Adrenal gland (tissue), 12 donors: ENCODE results near the gene ORC5. TPM values are rescaled to one million over a fixed set of nuclear protein-coding genes. Genes with fewer than 3 reads are reported as not detected.

Experiments used
- DNase-seq, 7 donors: peaks; one replicate each; pipeline ENCODE4 v3.0.0-alpha.2; 2019 to 2020
- H3K27ac ChIP-seq, 5 donors: fragments of 200-600 bp; sonication (generic) in 4 of 5; 1 replicate in 3 of 5; 2 replicates in 2 of 5; pipeline versions ENCODE4 v1.5.1 to v1.8.0; 2016 to 2020; ENCODE audit warnings: mild to moderate bottlenecking in 1 of 5
- H3K27me3 ChIP-seq: fragments of 200-600 bp; 2 replicates; pipeline ENCODE4 v1.8.0; 2021
- H3K36me3 ChIP-seq, 2 donors: fragments of 200-600 bp; replicated peaks in 1 of 2; 1 replicate in 1 of 2; 2 replicates in 1 of 2; pipeline versions ENCODE4 v1.5.1 to v1.8.0; 2018 to 2022
- H3K4me1 ChIP-seq, 2 donors: fragments of 200-600 bp; replicated peaks in 1 of 2; 1 replicate in 1 of 2; 2 replicates in 1 of 2; pipeline versions ENCODE4 v1.5.1 to v1.8.0; 2018 to 2021
- H3K4me3 ChIP-seq, 4 donors: fragments of 200-600 bp; sonication (generic) in 3 of 4; one replicate each; pipeline ENCODE4 v1.5.1; 2016 to 2018
- H3K9me3 ChIP-seq, 3 donors: fragments of 200-600 bp; sonication (generic) in 1 of 3; replicated peaks in 1 of 3; 1 replicate in 2 of 3; 2 replicates in 1 of 3; pipeline versions ENCODE4 v1.5.1 to v1.8.0; 2016 to 2021
- POLR2A ChIP-seq, 2 donors: fragments of 450-650 bp; IDR thresholded peaks; one replicate each; pipeline ENCODE4 v1.6.1; 2017; ENCODE audit warnings: antibody characterized with exemption in 2 of 2, mild to moderate bottlenecking in 2 of 2, moderate library complexity in 1 of 2
- WGBS, 4 donors: extraction: QIAGEN DNeasy Blood & Tissue Kit in 2 of 4; methylation state at CpG; one replicate each; pipeline versions ENCODE4 v1.1.5 to v1.1.7; 2013 to 2017; 5-methylcytosine and 5-hydroxymethylcytosine counted together
- intact Hi-C, 2 donors: fragments of 100-400 bp; cut with DNase I; formaldehyde crosslinking; loops; one replicate each; pipeline versions ENCODE4 v1.14.1 to v1.15.0; 2022 to 2023
- polyA plus RNA-seq, 3 donors: library from polyadenylated mRNA; stranded (reverse); fragments of 200-250 nt in 2 of 3; fragments of 350-450 nt in 1 of 3; fragmentation: Illumina TruSeq in 1 of 3; extraction: RNeasy Lipid Tissue Mini Kit (QIAGEN cat#74804) in 1 of 3; gene quantifications; one replicate each; pipeline ENCODE4 v1.2.3, GENCODE V29; 2013 to 2014
- total RNA-seq, 9 donors: library from RNA; depleted of rRNA in 4 of 9; stranded (reverse); fragments of >200 nt in 4 of 9; fragments of 120-200 nt in 1 of 9; fragmentation: NEBNext Ultra II Directional in 1 of 9; extraction: Animal tissue kit (Norgen Biotek cat#: 25700) in 1 of 9; gene quantifications; one replicate each; pipeline versions ENCODE4 v1.1.0 to v1.2.4, GENCODE V29; 2013 to 2023
- TF ChIP-seq, protein P1 (sequence below), 6 experiments: fragments of 450-650 bp in 4 of 6; fragments of 200-600 bp in 2 of 6; sonication (generic) in 1 of 6; IDR thresholded peaks; 1 replicate in 5 of 6; 2 replicates in 1 of 6; pipeline versions ENCODE4 v1.5.1 to v1.8.0; 2016 to 2021; ENCODE audit warnings: antibody characterized with exemption in 6 of 6, mild to moderate bottlenecking in 2 of 6, moderate library complexity in 1 of 6
- donor health status: healthy with polysubstance abuse.
- donor health status: Bipolar disorder and iron deficiency.
- donor health status: DM: yes; HTN: yes; CAD: no.
- donor health status: DM: no; HTN: no; CAD: no.
- donor health status: DM: no; HTN: no; CAD: no.
- donor health status: DM: yes; HTN: yes; CAD: no.

ORC5 gene
- total and polyA plus RNA-seq, 12 donors = 4.5 to 97.7 (median 18.6) TPM

DNA sequence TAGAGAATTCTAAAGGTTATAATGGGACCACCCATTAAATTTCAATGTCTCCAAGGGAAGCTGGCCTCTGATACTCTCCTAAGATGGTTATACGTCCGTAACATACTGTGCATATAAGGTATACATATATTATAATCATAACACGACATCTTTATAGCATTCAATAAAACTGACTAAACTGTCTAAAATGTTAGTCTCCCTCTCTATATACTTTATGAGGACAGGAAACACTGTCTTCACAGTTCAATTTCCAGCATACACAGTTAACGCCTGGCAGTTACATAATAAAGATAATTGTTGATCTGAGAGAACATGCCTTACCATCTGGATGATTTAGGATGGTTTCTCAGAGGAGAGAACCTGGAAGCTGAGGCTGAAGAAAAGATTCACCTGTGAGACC, 1.2 kb upstream of the ORC5 start:
- TF ChIP-seq POLR2A (IDR thresholded peaks at IDR 0.05) = no peak
- TF ChIP-seq, protein P1, sequence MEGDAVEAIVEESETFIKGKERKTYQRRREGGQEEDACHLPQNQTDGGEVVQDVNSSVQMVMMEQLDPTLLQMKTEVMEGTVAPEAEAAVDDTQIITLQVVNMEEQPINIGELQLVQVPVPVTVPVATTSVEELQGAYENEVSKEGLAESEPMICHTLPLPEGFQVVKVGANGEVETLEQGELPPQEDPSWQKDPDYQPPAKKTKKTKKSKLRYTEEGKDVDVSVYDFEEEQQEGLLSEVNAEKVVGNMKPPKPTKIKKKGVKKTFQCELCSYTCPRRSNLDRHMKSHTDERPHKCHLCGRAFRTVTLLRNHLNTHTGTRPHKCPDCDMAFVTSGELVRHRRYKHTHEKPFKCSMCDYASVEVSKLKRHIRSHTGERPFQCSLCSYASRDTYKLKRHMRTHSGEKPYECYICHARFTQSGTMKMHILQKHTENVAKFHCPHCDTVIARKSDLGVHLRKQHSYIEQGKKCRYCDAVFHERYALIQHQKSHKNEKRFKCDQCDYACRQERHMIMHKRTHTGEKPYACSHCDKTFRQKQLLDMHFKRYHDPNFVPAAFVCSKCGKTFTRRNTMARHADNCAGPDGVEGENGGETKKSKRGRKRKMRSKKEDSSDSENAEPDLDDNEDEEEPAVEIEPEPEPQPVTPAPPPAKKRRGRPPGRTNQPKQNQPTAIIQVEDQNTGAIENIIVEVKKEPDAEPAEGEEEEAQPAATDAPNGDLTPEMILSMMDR (IDR thresholded peaks at IDR 0.05) = no peak
- 71 to 98% (median 78%) methylated on average over 4 of the region's 4 CpGs for WGBS, 4 donors
- no peaks in the 10 kb centered on the region for H3K27me3 ChIP-seq
- DNase-seq = no peak
- intact Hi-C loops = no loop called here
- H3K36me3 ChIP-seq = no peaks in the 10 kb centered on the region
- H3K4me1 ChIP-seq = peaks cover 11 to 35% of the 10 kb centered on the region in 2 donors
- no peak overlapping the region for H3K4me3 ChIP-seq
- no peaks in the 10 kb centered on the region for H3K9me3 ChIP-seq
- H3K27ac ChIP-seq = no peak overlapping the region

DNA sequence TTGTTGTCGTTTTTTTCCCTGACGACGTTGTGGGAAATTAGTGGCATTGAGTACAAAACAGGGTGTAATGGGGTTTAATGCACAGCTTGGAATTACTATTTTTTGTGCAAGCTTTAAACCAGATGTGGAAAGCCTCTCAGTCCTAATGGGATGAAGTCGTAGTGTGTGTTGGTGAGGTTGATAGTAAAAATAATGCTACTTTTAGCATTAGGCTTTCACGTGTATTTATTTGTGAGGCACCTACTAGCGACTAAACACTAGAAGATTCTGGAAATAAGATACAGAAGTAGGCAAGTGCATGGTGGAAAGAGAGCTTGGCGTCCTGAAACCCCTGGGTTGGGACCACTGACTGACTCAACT, 588 bp upstream of the ORC5 start:
- DNase-seq = no peak
- Histone ChIP-seq H3K36me3 (no peaks in the 10 kb centered on the region), H3K9me3 (no peaks in the 10 kb centered on the region), H3K4me3 (peak overlapping the region; percentile 47 to 99 (median 84)), H3K27me3 (no peaks in the 10 kb centered on the region), H3K4me1 (peaks cover 11 to 35% of the 10 kb centered on the region in 2 donors), H3K27ac (peak overlapping the region in 4 of 5 donors; percentile 17 to 87 (median 56))
- WGBS, 4 donors = 28 to 44% (median 40%) methylated on average over 7 of the region's 7 CpGs
- intact Hi-C loops = no loop called here
- TF ChIP-seq POLR2A (IDR thresholded peaks at IDR 0.05) = no peak
- TF ChIP-seq, protein P1 (IDR thresholded peaks at IDR 0.05) = no peak

DNA sequence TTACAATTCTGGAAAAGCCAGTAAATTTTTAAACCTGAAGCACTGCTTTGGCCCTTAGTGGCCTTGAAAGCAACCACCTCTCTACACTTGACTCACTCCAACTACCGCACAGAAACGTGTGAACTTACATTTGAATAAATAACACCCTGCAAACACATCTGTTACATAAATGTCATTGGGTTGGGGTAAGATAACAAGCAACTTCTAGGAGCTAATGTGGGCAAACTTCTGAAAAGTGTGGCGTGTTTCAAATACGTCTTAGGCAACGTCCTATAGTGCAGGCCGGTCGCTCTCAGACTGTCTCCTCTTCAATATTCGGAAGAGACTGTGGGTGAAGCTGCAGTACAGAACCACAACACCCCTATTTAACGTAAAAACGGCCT, 474 bp downstream of the ORC5 start:
- intact Hi-C loops = no loop called here
- Histone ChIP-seq H3K4me1 (peaks cover 11 to 35% of the 10 kb centered on the region in 2 donors), H3K27me3 (no peaks in the 10 kb centered on the region), H3K36me3 (peaks cover 0 to 6% of the 10 kb centered on the region in 2 donors), H3K4me3 (peak overlapping the region; percentile 47 to 99 (median 84)), H3K27ac (peak overlapping the region in 4 of 5 donors; percentile 17 to 87 (median 56)), H3K9me3 (no peaks in the 10 kb centered on the region)
- peak in 2 of 7 donors; percentile 7 to 13 for DNase-seq
- 0 to 1% (median 0%) methylated on average over 10 of the region's 10 CpGs for WGBS, 4 donors
- TF ChIP-seq, protein P1 (IDR thresholded peaks at IDR 0.05) = no peak
- no peak for TF ChIP-seq POLR2A (IDR thresholded peaks at IDR 0.05)

DNA sequence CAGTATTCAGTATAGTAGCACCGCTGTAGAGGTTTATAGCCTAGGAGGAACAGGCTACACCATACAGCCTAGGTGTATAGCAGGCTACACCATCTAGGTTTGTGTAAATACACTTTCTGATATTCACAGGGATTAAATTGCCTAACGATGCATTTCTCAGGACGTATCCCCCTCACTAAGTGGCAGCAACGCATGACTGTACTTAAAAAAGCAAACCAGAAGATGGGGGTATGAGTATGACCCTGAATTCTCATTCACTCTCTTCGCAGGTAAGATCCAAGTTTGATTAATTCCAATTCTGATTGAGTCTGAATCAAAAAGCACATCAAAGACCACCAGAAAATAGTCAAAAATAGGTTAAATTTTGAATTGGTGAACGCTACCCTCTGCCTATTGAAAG, 972 bp downstream of the ORC5 start:
- TF ChIP-seq, protein P1 (IDR thresholded peaks at IDR 0.05) = no peak
- TF ChIP-seq POLR2A (IDR thresholded peaks at IDR 0.05) = no peak
- peaks cover 11 to 35% of the 10 kb centered on the region in 2 donors for H3K4me1 ChIP-seq
- intact Hi-C loops = no loop called here
- no peaks in the 10 kb centered on the region for H3K27me3 ChIP-seq
- H3K9me3 ChIP-seq = no peaks in the 10 kb centered on the region
- no peak overlapping the region for H3K27ac ChIP-seq
- H3K36me3 ChIP-seq = peaks cover 0 to 9% of the 10 kb centered on the region in 2 donors
- H3K4me3 ChIP-seq = peak overlapping the region; percentile 47 to 99 (median 84)
- WGBS, 4 donors = 22 to 37% (median 33%) methylated on average over 6 of the region's 6 CpGs
- DNase-seq = no peak
